Measurements from ENCODE around the gene HASPIN. TPM values are rescaled to one million over a fixed set of nuclear protein-coding genes. Genes with fewer than 3 reads are reported as not detected.

The HASPIN gene
- total and polyA plus RNA-seq, 2 of the 13 experiments (the other 11 are each of a cell fraction or from before 2014, with no cell fraction given), result 2.7 to 8.1 TPM

DNA sequence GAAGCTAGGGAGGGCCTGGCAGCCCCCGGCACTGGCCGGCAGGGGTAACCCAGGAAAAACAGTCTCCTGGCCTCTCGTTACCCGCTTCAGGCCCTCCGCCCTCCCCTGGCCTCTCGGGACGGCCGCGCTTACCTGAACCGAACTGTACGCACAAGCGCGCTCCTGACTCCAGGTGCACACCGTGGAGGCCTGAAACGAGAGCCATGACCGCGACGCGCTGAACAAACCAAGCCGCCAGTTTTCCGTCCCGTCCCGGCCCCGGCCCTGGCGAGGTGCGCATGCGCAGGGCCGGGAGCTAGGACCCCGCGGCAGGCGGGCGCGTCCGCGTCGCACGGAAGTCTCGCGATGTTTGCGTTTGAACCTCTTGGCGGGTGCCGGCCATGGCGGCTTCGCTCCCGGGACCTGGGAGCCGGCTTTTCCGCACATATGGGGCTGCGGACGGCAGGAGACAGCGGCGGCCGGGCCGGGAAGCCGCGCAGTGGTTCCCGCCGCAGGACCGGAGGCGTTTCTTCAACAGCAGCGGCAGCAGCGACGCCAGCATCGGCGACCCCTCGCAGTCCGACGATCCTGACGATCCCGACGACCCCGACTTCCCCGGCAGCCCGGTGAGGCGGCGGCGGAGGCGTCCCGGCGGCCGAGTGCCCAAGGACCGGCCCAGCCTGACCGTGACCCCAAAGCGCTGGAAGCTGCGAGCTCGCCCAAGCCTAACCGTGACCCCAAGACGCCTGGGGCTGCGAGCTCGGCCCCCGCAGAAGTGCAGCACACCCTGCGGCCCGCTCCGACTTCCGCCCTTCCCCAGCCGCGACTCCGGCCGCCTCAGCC, at the start of gene HASPIN (continued):
- peak; percentile 69; the same call in 1 of the 2 replicates for TF ChIP-seq HOXA9 (CRISPR knock-in tag; IDR thresholded peaks at IDR 0.05; ENCODE audit: borderline replicate concordance)
- TF ChIP-seq EHMT2 (IDR thresholded peaks at IDR 0.05; ENCODE audit: borderline replicate concordance, low read depth, low read length), result no peak
- peak; percentile 79 to 89 for TF ChIP-seq POLR2A (IDR thresholded peaks at IDR 0.05; ENCODE audit: insufficient read depth in 1 of 2, low read depth in 2 of 2, low read length in 2 of 2)
- peak; percentile 78 for TF ChIP-seq SALL2 (CRISPR knock-in tag; IDR thresholded peaks at IDR 0.05)
- TF ChIP-seq BCL6 (CRISPR knock-in tag; IDR thresholded peaks at IDR 0.05), result peak; percentile 48; the same call in 1 of the 2 replicates
- no peak for TF ChIP-seq ZNF121 (CRISPR knock-in tag; IDR thresholded peaks at IDR 0.05)
- no peak for TF ChIP-seq ZNF263 (CRISPR knock-in tag; IDR thresholded peaks at IDR 0.05)
- TF ChIP-seq ZNF354B (CRISPR knock-in tag; IDR thresholded peaks at IDR 0.05), result 0 out of 2 replicates have a peak, but pooled peaks have one; percentile 75
- TF ChIP-seq GATAD1 (CRISPR knock-in tag; IDR thresholded peaks at IDR 0.05), result peak; percentile 96
- 0 out of 2 replicates have a peak, but pooled peaks have one; percentile 40 for TF ChIP-seq ZNF513 (CRISPR knock-in tag; conservative IDR thresholded peaks at IDR 0.05)
- TF ChIP-seq, protein P1, sequence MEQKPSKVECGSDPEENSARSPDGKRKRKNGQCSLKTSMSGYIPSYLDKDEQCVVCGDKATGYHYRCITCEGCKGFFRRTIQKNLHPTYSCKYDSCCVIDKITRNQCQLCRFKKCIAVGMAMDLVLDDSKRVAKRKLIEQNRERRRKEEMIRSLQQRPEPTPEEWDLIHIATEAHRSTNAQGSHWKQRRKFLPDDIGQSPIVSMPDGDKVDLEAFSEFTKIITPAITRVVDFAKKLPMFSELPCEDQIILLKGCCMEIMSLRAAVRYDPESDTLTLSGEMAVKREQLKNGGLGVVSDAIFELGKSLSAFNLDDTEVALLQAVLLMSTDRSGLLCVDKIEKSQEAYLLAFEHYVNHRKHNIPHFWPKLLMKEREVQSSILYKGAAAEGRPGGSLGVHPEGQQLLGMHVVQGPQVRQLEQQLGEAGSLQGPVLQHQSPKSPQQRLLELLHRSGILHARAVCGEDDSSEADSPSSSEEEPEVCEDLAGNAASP (CRISPR knock-in tag; IDR thresholded peaks at IDR 0.05; ENCODE audit: borderline replicate concordance), result peak; percentile 75; the same call in 1 of the 2 replicates
- TF ChIP-seq, protein P2, sequence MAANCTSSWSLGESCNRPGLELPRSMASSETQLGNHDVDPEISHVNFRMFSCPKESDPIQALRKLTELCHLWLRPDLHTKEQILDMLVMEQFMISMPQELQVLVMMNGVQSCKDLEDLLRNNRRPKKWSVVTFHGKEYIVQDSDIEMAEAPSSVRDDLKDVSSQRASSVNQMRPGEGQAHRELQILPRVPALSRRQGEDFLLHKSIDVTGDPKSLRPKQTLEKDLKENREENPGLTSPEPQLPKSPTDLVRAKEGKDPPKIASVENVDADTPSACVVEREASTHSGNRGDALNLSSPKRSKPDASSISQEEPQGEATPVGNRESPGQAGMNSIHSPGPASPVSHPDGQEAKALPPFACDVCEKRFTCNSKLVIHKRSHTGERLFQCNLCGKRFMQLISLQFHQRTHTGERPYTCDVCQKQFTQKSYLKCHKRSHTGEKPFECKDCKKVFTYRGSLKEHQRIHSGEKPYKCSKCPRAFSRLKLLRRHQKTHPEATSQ (CRISPR knock-in tag; IDR thresholded peaks at IDR 0.05; ENCODE audit: borderline replicate concordance), result peak; percentile 45; the same call in 1 of the 2 replicates
- peak; percentile 46; the same call in 1 of the 2 replicates for TF ChIP-seq ZNF616 (CRISPR knock-in tag; IDR thresholded peaks at IDR 0.05; ENCODE audit: low read depth)
- TF ChIP-seq ZNF740 (CRISPR knock-in tag; IDR thresholded peaks at IDR 0.05), result no peak
- peak; percentile 97 for TF ChIP-seq SNAI1 (CRISPR knock-in tag; IDR thresholded peaks at IDR 0.05; ENCODE audit: borderline replicate concordance)
- peak; percentile 44; the same call in 1 of the 2 replicates for TF ChIP-seq RARG (CRISPR knock-in tag; IDR thresholded peaks at IDR 0.05; ENCODE audit: low read depth)
- TF ChIP-seq ATAD3A (CRISPR knock-in tag; IDR thresholded peaks at IDR 0.05), result no peak
- no peak for TF ChIP-seq NFKBIZ (CRISPR knock-in tag; IDR thresholded peaks at IDR 0.05)
- TF ChIP-seq GPN1 (CRISPR knock-in tag; IDR thresholded peaks at IDR 0.05; ENCODE audit: borderline replicate concordance), result no peak
- TF ChIP-seq TAF1 (CRISPR knock-in tag; IDR thresholded peaks at IDR 0.05), result peak; percentile 97
- TF ChIP-seq MXI1 (IDR thresholded peaks at IDR 0.05; ENCODE audit: borderline replicate concordance, low read depth, low read length), result peak; percentile 97
- TF ChIP-seq ZNF280B (CRISPR knock-in tag; IDR thresholded peaks at IDR 0.05; ENCODE audit: borderline replicate concordance), result peak; percentile 91

Data from HepG2 (cell line).